Pancreas (tissue), 10 donors: ENCODE measurements around the gene ISYNA1. TPM values are rescaled to one million over a fixed set of nuclear protein-coding genes. Genes with fewer than 3 reads are reported as not detected.

Experiments
- ATAC-seq, 4 donors: fragments of 200-7000 bp; cut with Tn5 transposase; one replicate each; pipeline versions ENCODE4 v1.8.0 to v1.9.1; 2020; ENCODE audit warnings: mild to moderate bottlenecking in 4 of 4, moderate library complexity in 4 of 4
- DNase-seq, 6 donors: peaks; one replicate each; pipeline ENCODE4 v3.0.0-alpha.2; 2020
- FAIRE-seq: peaks from 2 replicates; lab custom pipeline; 2012; peaks lifted over from hg19 to GRCh38; lab: Jason Lieb, UNC
- H3K27ac ChIP-seq, 4 donors: fragments of 200-600 bp; sonication (generic); 1 replicate in 3 of 4; 2 replicates in 1 of 4; pipeline versions ENCODE4 v1.5.0 to v1.8.0; 2020
- H3K27me3 ChIP-seq, 4 donors: fragments of 200-600 bp; one replicate each; pipeline ENCODE4 v1.8.0; 2021
- H3K36me3 ChIP-seq, 3 donors: fragments of 200-600 bp; sonication (generic) in 1 of 3; one replicate each; pipeline versions ENCODE4 v1.5.0 to v1.8.0; 2020 to 2021
- H3K4me1 ChIP-seq, 3 donors: fragments of 200-600 bp; one replicate each; pipeline ENCODE4 v1.8.0; 2021
- H3K4me3 ChIP-seq, 4 donors: fragments of 200-600 bp; sonication (generic) in 2 of 4; one replicate each; pipeline versions ENCODE4 v1.5.0 to v1.8.0; 2020 to 2021
- H3K9me3 ChIP-seq, 4 donors: fragments of 200-600 bp; one replicate each; pipeline ENCODE4 v1.8.0; 2021
- WGBS, 2 donors: extraction: QIAGEN DNeasy Blood & Tissue Kit; methylation state at CpG; one replicate each; pipeline ENCODE4 v1.1.7; 2013; 5-methylcytosine and 5-hydroxymethylcytosine counted together
- intact Hi-C, 3 donors: fragments of 100-400 bp; cut with DNase I; formaldehyde crosslinking; loops; one replicate each; pipeline versions ENCODE4 v1.11.1 to v1.14.2; 2022
- polyA plus RNA-seq, 2 donors: library from polyadenylated mRNA; stranded (reverse); fragments of 200-250 nt; gene quantifications; one replicate each; pipeline ENCODE4 v1.2.3, GENCODE V29; 2013
- total RNA-seq, 6 donors: library from RNA; stranded (reverse); fragmentation: NEBNext Ultra II Directional in 4 of 6; extraction: Animal tissue kit (Norgen Biotek cat#: 25700) in 4 of 6; gene quantifications; one replicate each; pipeline versions ENCODE4 v1.2.1 to v1.2.4, GENCODE V29; 2021 to 2023
- TF ChIP-seq, protein P1 (sequence below), 4 donors: fragments of 200-600 bp; sonication (generic) in 3 of 4; IDR thresholded peaks; one replicate each; pipeline versions ENCODE4 v1.5.0 to v1.8.0; 2021; ENCODE audit warnings: antibody characterized with exemption in 4 of 4
- donor health status: healthy with polysubstance abuse.
- donor health status: DM: no; HTN: no; CAD: no; lungs with moderate emphysema.
- donor health status: DM: no; HTN: no; CAD: no.
- donor health status: control.
- donor health status: control.
- donor health status: Bipolar disorder and iron deficiency.
- donor health status: DM: yes; HTN: yes; CAD: no.
- donor health status: DM: no; HTN: no; CAD: no.
- donor health status: DM: no; HTN: no; CAD: no.
- donor health status: DM: yes; HTN: yes; CAD: no.

Gene ISYNA1
- total and polyA plus RNA-seq, 8 donors = 26.1 to 309 (median 48.2) TPM

DNA sequence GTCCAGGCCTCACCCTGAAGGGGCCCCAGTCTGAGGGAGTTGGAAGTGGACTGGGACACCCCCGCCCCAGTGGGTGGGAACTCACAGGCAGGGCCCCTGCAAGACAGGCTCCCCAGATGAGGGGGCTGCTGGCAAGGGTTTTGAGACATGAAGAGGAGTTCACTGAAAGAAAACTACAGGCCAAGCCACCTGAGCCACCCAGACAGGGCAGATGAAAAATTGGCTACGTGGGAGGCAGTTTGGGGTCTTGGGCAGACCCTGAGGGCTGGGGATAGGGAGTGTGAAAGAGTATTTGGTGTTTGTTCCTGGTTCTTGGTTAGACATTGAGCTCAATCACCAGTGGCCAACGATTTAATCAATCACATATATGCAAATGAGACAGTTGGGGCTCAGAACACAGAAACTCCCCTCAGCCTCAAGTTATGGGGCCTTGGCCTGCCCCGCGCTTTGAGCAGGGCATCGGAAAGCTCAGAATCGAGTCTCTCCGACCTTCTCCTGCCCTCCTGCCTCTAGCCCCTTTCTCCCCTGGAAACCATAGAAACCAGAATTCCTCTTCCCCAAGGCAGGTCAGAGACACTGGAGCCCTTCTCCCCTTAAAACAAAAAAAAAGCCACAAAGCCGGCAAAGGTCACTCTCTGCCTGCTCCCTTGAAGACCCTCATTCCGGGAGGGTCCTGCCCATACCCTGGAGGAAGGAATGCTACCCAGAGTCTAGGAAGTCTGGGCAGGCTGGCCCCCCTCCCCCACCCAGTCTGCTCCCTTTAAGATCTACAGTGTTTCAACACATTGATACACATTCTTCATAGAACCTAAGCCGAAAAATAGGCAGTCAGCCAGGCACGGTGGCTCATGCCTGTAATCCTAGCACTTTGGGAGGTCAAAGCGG is 1.3 kb upstream of the ISYNA1 start:
- Histone ChIP-seq H3K27ac (peak overlapping the region; percentile 70 to 83 (median 78)), H3K4me3 (peak overlapping the region in 1 of 4 donors; percentile 44), H3K36me3 (peaks cover 0 to 4% (median 2%) of the 10 kb centered on the region in 3 donors), H3K4me1 (peaks cover 0 to 11% (median 0%) of the 10 kb centered on the region in 3 donors), H3K27me3 (no peaks in the 10 kb centered on the region), H3K9me3 (no peaks in the 10 kb centered on the region)
- TF ChIP-seq, protein P1, sequence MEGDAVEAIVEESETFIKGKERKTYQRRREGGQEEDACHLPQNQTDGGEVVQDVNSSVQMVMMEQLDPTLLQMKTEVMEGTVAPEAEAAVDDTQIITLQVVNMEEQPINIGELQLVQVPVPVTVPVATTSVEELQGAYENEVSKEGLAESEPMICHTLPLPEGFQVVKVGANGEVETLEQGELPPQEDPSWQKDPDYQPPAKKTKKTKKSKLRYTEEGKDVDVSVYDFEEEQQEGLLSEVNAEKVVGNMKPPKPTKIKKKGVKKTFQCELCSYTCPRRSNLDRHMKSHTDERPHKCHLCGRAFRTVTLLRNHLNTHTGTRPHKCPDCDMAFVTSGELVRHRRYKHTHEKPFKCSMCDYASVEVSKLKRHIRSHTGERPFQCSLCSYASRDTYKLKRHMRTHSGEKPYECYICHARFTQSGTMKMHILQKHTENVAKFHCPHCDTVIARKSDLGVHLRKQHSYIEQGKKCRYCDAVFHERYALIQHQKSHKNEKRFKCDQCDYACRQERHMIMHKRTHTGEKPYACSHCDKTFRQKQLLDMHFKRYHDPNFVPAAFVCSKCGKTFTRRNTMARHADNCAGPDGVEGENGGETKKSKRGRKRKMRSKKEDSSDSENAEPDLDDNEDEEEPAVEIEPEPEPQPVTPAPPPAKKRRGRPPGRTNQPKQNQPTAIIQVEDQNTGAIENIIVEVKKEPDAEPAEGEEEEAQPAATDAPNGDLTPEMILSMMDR (IDR thresholded peaks at IDR 0.05) = no peak
- ATAC-seq (no peak), DNase-seq (peak in 1 of 6 donors; percentile 63), FAIRE-seq (no peak)
- 61 to 67% methylated on average over 13 of the region's 13 CpGs for WGBS, 2 donors
- intact Hi-C loops = no loop called here

DNA sequence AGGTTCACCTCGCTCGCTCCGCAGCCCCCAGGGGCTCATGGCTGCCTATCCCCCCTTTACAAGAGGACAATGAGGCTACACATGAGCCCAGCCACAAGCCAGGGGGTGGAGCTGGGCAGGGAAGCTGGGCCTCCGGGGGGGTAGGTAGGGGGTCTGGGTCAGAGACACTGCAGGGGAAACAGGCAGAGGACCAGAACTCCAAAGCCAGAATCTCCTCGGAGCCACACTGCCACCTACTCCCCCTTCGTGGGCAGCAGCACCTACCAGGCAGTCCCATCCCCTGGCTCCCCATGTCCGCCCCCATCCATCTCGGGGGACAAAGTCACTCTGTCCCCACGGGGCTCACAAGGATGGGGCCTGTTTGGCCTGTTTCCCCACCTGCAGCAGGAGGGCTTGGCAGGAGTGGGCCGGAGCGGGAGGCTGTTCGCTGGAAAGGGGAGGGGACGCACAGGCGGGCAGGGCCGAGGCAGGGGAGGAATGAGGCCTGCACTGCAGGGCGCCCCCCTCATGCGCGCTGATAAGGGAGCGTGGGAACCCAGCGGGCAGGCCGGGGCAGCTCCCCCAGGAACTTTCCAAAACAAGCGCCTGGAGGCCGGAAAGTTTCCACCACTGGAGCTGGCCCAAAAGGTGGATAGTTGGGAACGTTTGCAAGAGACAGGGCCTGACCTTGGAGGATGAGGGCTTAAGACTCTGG is 545 bp upstream of the ISYNA1 start:
- peak overlapping the region; percentile 20 to 57 (median 38) for H3K4me3 ChIP-seq
- TF ChIP-seq, protein P1 (IDR thresholded peaks at IDR 0.05) = no peak
- H3K9me3 ChIP-seq = no peaks in the 10 kb centered on the region
- H3K4me1 ChIP-seq = peaks cover 0 to 11% (median 0%) of the 10 kb centered on the region in 3 donors
- peak; percentile 22 to 46 (median 37) for ATAC-seq
- peak overlapping the region; percentile 70 to 83 (median 78) for H3K27ac ChIP-seq
- FAIRE-seq = no peak
- intact Hi-C loops = no loop called here
- no peaks in the 10 kb centered on the region for H3K27me3 ChIP-seq
- peak in 5 of 6 donors; percentile 53 to 89 (median 69) for DNase-seq
- WGBS, 2 donors = 8 to 9% methylated on average over 20 to 24 of the region's 24 CpGs
- H3K36me3 ChIP-seq = no peaks in the 10 kb centered on the region

DNA sequence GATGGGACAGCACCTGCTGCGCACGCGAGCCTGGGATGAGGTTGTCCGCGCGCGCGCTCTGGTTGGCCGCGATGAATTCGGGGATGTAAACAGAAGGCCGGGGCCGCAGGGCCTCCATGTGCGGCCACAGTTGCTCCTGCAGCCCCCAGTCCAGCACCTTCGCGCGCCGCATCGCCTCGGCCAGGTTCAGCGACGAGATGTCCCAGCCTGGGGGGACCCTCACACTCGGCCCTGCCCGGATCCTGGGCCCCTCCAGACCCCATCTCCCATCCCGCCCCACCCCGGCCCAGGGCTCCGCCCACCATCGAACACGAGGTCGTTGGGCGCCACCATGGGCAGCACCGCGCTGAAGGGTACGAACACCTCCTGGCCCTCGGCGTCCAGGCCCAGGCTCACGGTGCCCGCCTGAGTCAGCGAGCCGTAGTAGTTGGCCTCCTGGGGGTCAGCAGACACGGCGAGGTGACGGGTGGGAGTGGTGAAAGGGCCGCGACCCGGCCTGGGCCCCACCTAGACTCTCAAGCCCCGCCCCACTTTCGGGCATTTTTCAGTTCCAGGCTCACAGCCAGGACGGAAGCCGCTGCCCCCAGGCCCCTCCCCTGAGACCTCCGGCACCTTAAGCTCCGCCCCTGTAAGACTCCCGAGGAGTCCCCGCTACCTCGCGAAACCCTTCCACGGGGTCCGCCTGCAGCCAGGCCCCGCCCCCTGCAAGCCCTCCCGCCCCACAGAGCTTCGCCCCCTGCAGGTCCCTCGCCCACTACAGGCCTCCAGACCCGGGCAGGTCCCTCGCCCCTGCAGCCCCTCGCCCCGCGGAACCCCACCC is 1.1 kb downstream of the ISYNA1 start:
- WGBS, 2 donors = 38 to 40% methylated on average over 54 to 67 of the region's 67 CpGs

More for the DNA sequence above, 1.1 kb downstream of the ISYNA1 start:
- intact Hi-C loops = no loop called here
- no peaks in the 10 kb centered on the region for H3K36me3 ChIP-seq
- no peaks in the 10 kb centered on the region for H3K9me3 ChIP-seq
- ATAC-seq (peak; percentile 30 to 54 (median 47)), FAIRE-seq (no peak), DNase-seq (peak in 5 of 6 donors; percentile 65 to 90 (median 75))
- H3K4me1 ChIP-seq = peaks cover 0 to 11% (median 0%) of the 10 kb centered on the region in 3 donors
- TF ChIP-seq, protein P1 (IDR thresholded peaks at IDR 0.05) = no peak
- peak overlapping the region in 2 of 4 donors; percentile 44 to 57 for H3K4me3 ChIP-seq
- H3K27ac ChIP-seq = peak overlapping the region; percentile 51 to 79 (median 74)
- no peaks in the 10 kb centered on the region for H3K27me3 ChIP-seq
